Vagina (tissue), 2 donors: ENCODE measurements around the gene DAPK2.

Source experiments
- CTCF ChIP-seq, 3 experiments: fragments of 450-650 bp in 2 of 3; fragments of 200-600 bp in 1 of 3; sonication (generic) in 1 of 3; IDR thresholded peaks; one replicate each; pipeline ENCODE4 v1.5.1; 2017 to 2019; ENCODE audit warnings: antibody characterized with exemption in 3 of 3, mild to moderate bottlenecking in 2 of 3, moderate library complexity in 2 of 3
- POLR2AphosphoS5 ChIP-seq, 2 donors: sonication (generic); formaldehyde crosslinking; IDR thresholded peaks; one replicate each; pipeline ENCODE4 v1.9.0; 2017; ENCODE audit warnings: antibody characterized with exemption in 2 of 2, mild to moderate bottlenecking in 2 of 2, low read depth in 1 of 2; ENCODE audit not compliant: insufficient read depth in 1 of 2

- TF ChIP-seq POLR2AphosphoS5 (IDR thresholded peaks at IDR 0.05; ENCODE audit: insufficient read depth in 1 of 2, low read depth in 1 of 2), result no peak
- no peak for TF ChIP-seq CTCF (IDR thresholded peaks at IDR 0.05)
Observed at GRCh38 chr15:63900306-63900705, 146.0 kb downstream of the DAPK2 start.
